CD4-positive, alpha-beta T cell treated with Interferon gamma for 1 hour (primary cell): Measurements from ENCODE around the gene KCNJ10.

Source experiments
- DNase-seq: peaks from one replicate; pipeline ENCODE4 v3.0.0-alpha.2; 2020

Gene KCNJ10

DNA sequence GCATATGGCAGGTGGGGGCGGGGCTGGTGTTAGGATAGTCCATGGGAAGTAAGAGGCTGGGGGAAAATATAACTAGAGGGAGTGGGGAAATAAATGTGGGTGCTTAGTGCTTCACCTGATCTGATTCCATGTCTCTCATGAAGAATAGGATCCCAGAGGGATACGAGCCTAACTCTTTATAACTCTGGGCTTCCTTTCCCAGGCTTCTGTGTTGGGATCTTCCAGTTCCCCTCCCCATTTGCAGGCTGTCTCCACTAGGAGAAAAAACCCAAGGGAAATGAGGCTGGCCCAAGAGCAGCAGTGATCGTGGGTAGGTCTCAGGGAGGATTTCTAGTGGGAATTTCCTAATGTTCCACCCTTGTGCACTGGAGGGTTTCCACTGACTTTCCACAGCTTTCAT lies 13.0 kb upstream of the KCNJ10 start:
- no peak for DNase-seq

DNA sequence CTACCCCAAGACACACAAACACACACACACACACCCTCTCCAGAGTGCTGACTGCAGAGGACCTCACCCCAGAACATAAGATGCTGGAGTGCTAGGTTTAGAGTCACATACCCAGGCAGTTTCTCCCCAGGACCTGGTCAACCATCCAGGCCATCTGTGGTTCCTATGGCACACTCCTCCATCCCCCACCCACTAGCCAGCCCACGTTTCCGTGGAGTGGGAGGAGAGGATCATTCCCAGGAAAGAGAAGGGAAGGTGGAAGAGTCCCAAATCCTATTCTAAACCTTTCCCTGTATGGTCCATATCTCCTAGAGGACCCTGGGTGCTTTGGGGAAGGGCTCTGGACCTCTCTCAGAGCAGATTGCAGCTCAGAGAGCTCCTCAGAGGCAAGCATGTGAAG lies 12.5 kb upstream of the KCNJ10 start:
- no peak for DNase-seq

DNA sequence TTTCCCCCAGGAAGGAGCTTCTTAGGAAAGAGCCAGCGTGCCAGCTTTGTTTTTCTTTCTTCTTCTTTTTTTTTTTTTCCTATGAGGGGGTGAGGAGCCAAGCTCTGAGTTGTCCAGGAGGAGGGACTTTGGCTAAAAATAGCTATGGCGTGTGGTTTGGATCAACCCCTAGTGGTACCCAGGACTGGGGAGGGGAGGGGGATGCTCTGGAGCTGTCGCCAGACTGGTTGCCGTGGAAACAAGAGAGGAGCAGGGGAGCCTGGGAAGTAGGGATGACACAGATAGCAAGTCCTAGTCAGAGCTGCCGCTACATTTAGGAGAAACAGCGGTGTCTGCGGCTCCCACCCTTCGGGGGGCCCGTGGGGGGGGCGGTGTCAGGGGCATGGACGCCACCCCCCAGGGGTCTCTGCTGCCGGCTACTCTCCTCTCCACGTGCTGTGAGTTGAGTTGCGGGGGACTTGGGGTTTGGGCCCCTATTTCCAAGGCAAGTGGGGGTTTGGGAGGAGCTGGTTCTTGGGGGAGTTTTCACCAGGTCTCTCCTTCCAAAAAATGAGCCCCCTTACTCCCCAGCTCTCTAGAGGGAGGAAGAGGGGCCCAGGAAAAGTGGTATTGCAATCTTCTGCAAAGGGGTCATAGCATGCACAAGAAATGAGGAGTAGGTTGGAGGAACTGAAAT lies 11.4 kb upstream of the KCNJ10 start, which contains the start of gene KCNJ9:
KCNJ9 (plus strand) TSS at position 278 of the 676 bp plus-strand sequence. CDS start 2,493 bp downstream, outside the sequence.
- DNase-seq, result no peak

DNA sequence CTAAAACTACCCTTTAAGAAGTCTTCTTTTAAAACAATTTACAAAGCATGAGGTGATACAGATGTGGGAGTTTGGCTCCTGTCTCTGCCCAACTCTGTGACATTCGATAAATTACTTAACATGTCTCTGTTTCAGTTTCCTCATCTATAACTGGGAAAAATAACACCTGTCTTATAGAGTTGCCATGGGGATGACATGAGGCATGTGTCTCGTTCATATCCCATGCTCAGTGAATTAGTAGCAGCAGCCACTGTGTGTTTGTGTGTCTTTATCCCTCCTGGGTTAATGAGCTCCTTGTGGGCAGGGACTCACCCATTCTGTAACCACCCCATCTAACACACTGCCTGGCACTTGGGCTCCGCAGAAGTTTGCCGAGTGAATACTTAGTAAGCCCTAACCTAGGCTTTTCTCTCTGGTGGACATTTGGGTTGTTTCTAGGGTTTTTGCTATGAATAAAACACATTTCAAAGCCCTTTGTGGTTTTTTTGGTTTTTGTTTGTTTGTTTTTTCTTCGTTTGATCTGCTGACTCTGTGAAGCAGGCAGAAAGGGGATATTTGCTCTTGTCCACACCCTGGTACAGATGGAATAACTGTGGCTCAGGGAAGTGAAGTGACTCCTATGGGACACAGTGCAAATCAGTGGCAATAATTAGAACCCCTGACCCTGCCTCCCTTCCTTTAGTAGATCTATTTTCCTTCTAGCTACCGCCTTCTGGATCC lies 10.6 kb upstream of the KCNJ10 start:
- DNase-seq, result no peak

DNA sequence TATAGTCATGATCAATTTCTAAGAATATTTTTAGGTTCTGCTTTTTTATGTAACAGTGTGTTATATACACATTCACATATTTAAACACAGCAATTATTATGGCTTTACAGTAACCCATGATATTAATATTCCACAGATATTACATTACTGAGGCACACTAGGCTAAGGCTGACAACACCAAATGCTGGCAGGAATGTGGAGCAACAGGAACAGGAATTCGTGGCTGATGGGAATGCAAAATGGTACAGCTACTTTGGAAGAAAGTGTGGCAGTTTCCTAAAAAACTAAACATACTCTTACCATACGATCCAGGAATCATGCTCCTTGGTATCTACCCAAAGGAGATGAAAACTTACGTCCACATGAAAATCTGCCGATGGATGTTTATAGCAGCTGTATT lies 9.5 kb upstream of the KCNJ10 start:
- DNase-seq, result no peak

DNA sequence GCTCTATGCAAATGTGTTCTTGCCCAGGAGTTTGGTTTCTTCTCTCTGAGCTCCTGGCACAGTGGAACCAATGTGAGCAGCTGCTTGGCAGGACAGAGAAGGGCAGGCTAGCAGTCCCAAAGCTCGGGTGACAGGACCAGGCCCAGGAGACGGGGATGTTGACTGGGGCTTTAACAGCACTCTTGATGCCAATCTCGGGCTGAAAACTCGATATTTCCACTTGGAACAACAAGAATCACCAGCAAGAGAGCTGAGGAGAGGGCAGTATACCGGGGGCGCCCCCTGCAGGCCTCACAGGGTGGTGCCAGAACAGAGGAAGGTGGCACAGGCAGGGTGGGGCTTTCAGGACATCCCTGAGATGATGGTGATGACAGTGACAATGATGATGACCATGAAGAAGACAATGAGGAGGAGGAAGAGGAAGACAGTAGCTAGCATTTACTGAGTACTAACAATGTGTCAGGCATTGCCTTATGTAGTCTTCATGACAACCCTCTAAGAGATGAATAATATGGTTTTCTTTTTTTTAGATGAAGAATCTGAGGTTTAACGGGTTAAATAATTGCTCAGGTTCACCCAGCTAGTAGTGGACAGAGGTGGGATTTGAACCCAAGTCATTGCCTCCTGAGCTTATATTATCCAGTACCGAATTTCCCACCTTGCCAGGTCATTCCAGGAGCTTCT lies 8.7 kb upstream of the KCNJ10 start:
- DNase-seq, result peak; percentile 52

DNA sequence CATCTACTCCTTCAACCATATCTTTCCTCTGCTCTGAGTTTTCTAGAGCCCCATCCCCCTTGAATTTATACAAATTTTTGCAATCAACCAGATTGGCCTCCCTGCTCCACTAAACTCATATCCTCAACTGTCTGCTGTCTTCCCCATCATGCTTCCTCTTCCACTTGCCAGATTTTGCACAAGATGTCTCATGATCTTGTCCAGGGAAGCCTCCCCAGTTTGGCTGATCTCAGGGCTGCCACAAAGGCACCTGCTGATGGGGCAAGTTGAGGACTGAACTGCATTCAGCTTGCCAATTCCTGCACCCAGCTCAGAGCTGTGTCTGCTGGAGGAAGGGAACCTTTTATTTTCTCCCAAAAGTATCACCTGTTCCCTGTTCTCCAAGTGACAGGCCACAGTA lies 7.5 kb upstream of the KCNJ10 start:
- DNase-seq, result no peak

DNA sequence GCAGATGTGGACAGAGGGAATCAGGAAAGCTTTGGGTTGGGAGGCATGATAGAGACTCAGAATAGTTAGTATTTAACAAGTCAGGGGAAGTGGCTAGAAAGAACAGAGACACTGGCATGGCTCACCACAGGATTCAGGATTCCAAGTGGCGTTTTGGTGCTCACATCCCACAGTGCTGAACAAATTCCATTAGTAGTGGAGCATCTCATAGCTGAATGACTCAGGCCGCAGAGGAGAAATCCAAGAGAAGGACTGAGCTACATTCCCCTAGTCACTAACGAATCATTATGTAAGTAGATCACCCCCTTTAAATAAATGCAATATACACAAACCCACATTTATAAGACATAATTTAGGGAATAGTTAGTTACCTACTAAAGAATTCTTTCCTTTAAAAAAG lies 6.3 kb upstream of the KCNJ10 start:
- DNase-seq, result no peak

DNA sequence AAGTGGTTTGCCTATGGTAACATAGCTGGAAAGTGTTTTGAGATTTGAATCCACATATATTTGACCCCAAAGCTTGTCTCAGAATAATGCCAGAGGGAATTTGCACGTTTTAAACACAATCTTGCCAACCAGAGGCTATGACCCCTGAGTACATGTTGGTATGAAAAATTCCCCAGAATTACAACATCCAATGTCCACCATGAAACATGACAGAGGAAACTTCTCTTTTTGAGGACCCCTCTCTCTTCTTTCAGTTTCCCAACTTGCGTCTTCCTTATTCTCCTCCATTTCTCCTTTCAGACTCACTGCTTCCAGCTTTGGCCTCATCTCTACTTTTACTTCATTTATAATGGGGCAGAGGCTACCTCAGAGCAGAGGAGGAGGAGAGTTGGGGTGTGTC lies 5.9 kb upstream of the KCNJ10 start:
- DNase-seq, result no peak

DNA sequence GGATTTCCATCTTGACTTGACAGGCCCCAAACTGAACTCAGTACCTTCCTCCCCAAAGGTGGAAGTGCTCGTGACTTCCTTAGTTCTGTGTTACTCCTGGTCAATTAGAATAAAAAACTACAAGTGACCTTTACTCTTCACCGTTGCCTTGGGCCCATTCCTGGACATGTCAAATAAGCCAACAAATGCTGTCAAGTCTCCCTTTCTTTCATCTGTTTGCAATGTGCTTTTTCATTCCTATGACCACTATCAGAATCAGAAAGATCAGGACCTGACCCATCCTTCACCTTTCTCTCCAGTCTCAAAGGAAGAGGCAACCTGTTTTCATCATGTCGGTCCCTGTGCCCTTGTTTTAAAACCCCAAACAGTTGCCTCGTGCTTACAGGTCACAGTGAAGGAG lies 4.9 kb upstream of the KCNJ10 start:
- DNase-seq, result no peak

DNA sequence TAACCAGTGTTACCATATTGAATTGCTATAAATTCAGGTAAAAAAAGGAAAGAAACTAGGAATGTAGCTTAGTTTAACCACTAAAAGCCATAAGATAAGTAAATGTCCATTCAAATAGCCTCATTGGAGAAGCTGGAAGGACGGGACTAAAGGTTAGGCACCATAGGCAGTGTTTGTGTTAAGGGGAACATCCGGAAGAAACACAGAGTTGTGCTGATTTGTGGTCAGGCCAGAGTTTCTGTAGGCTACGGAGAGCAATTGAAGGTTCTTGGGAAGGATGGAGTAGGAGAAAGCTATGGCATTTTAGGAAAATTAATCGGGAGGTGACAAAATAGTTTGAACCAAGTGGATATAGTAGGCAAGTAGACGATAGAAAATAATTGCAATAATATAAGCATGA lies 1.3 kb upstream of the KCNJ10 start:
- DNase-seq, result no peak

DNA sequence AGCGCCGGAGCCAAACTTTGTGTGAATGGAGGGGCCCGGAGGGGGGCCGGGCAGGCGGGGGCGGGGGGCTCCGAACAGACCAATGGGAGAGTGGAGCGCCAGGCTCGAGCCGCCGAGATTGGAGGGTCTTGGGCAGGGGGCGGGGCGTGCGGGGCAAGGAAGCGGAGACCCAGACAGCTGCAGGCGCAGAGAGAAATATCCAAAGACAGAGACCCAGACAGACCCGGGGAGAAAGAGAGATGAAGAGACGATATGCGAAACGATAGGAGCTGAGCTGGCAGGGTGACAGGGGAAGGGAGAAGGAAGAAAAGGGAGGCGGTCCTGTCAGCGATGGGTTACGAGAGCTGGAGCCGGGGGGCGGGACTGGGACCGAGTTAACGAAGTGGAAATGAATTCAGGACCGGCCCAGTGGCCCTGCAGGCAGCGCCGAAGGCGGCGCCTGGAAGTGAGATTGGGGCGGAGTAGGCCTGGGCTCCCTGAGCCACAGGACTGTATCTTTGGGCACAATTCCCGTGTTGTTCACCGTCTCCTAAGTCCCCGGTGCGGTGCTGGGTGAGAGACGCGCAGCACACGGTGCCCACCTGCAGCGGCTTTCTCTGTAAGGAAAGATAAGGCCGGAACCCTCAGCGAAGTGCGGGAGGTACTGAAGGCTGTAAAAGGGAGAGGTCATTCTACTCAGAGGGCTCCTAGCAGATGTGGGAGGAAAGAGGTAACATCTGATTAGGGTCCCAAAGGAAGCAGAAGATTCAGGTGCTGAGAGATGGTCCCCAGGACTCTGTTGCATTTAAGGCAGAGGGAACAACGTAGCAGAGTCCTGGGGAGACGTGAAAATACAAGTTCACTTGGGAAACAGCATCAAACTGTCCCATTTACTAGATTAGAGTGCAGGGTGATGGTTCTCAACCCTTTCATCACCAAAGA lies 543 bp upstream of the KCNJ10 start:
- peak; percentile 80 for DNase-seq

DNA sequence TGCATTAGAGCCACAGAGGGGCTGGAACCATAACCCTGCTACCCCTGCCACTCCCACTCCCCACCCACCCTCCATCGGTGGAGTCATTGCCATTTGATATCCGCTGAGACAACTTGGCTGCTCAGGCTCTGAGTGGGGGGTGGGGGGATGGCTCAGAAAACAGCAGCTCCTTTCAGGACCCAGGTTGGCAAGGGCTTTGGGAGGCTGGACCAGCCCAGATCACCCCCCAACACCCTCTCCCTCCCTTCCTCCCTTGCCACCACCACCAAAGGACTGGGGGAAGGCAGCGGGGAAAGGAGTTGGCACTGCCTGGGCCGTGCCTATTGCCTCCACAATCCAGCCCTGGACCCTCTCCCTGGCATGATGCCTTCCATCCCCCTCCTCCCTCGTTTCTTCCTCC lies 1.7 kb downstream of the KCNJ10 start:
- DNase-seq, result no peak

DNA sequence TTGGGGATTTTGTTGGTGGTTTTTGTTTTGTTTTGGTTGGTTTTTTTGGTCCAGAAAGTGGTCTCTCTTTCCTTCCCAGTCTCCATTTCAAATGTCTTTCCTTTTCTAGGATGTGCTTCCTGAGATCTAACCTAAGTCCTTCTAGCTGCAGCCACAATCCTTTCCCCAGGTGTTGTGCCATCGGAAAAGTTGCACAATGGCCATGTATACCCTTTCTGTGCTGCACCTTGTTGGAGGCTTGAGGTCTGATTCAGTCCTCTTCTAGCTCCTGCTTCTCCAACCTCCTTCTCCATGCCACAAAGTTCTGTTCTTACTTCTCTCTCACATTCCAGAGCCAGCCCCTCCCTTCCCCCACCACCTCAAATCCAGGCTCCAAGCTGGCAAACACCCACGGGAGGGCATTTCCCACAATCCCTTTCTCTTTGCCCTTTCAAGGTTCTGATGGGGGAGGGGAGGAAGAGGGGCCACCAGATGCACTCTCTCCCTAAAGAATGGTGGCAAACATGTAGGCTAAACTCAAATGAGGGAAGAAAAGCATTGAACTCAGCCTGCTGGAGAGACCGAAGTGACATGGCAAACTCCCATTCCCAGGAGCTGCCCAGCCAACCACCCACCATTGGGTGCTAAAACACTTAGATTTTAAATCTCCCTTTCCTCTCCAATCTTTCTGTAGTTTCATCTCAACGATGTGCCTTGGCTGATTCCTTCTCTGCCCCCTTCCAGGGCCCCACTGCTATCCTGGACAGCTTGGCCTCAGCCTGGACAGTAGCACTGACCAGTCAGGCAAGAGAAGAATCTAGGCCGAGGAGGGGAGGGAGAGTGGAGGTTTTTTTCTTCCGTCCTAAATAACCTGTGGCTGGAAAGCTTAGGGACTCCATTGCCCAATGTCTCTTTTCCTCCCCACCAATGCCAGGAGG lies 2.9 kb downstream of the KCNJ10 start:
- DNase-seq, result no peak

DNA sequence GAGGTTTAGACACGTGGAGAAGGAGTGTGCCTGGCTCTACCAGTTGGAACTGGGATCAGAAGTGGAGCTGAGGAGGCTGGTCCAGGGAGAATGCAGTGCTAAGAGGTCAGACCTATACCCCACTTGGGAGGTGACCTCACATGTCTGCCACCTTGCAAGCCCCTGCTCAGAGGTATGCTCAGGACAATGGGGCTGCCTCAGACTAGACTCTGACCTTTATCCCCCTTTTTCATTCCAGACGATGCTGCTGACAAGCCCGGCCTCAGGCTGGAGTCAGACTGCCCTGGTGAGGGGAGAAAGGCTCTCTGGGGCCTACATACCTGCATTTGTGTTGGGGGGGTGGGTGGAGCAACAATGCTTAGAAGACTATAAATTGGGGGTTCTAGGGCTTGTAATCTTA lies 5.2 kb downstream of the KCNJ10 start:
- DNase-seq, result no peak

DNA sequence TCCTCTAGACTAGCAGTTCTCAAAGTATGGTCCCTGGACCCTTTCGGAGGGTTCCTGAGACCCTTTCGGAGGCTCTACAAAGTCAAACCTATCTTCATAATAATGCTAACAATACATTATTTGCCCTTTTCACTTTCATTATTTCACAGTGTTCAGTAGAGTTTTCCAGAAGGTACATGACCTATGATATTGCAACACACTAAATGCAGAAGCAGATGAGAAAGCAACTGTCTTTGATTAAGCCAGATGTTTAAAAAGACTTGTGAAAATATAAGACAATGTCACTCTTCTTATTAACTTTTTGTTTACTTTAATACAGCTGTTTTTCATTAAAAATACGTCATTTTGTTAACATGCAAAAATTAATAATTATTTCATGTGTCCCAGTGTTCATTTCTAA lies 5.8 kb downstream of the KCNJ10 start:
- DNase-seq, result no peak

DNA sequence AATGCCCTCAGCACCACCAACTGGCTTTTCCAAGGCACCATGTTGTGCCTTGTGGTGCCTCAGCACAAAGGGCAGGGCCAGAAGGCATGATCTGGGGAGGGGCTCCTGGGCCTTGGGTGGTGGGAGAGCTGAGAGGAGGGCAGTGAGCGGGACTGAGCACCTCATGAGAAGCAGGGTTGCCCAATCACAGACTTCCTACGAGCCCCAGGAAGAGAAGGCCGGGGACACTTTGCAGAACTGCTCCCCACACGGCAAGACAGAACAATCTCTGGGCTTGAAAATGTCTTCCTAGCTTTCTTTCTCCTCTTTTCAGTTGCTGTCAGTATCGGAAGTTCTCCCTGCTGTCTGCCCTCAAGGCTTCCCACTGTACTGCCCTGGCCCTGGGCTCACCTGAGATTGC lies 6.8 kb downstream of the KCNJ10 start:
- DNase-seq, result no peak

DNA sequence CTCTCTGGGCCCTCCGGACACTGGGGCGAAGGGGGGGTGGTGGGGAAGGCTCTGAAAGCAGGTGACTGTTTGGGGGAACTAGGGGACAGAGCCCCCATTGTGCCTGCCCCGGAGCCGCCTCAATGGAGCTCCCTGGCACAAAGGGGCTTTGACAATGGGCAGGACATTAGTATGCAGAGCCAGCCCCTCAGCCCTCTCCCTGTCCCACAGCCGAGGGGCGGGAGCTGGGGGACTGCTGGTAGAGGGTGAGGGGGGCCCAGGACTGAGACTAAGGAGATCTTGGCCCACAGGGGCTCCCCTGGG lies 7.8 kb downstream of the KCNJ10 start:
- DNase-seq, result no peak

DNA sequence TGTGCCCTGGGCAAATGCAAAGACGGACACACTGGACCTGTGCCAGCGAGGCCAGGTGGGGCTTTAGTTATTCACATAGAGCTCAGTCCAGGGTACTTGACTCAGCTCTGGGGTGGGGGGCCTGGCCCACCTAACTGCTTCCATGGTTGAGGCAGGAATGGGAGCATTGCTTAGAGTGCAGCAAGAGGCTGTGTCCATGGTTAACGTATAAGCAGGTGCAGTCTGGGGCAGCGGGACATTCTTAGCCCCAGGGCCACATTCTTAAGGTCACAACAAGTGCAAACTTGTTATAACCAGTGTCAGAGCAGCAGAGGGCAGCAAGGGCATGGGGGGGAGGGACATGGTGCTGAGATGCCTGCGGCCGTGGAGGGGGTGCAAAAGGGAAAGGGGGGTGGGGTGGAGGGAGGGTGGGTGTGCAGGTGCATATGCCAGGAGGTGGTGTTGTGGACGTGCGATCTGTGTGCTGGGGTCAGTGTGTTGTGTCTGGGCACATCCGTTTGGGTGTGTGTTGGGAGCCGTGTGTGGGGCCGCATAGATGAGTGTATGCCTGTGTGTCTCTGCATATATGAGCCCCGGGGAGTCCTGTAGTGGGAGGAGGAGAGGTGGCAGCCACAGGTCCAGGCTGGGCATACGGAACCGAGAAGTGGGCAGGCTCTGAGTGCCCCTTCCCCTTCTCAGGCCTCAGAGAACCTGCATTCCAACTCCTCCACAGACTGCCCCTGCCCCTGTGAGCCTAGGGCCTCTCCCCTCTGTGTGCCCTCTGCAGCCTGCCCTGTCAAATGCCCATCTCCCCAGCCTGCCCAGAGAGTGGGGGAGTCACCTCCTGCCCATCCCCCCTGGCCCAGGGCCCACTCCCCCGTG lies 8.4 kb downstream of the KCNJ10 start:
- no peak for DNase-seq

DNA sequence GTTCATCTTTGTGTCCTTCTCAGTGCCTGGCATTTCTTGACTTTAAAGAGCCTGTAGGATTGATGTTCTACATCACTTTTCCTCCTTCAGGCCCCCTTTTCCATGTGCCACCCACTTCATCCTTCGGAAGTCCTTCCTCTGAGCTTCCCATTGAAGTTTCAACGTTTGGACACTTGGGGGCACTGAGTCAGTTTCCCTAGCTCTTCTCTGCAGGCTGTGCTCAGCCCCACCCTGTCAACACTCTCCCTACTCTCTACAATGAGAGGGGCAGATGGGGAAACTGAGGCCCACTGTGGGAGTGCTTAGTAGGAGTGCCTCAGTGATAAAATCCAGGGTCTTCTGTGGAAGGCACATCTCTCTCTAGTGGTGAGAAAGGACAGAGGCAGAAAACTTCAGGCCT lies 11.9 kb downstream of the KCNJ10 start:
- DNase-seq, result no peak

DNA sequence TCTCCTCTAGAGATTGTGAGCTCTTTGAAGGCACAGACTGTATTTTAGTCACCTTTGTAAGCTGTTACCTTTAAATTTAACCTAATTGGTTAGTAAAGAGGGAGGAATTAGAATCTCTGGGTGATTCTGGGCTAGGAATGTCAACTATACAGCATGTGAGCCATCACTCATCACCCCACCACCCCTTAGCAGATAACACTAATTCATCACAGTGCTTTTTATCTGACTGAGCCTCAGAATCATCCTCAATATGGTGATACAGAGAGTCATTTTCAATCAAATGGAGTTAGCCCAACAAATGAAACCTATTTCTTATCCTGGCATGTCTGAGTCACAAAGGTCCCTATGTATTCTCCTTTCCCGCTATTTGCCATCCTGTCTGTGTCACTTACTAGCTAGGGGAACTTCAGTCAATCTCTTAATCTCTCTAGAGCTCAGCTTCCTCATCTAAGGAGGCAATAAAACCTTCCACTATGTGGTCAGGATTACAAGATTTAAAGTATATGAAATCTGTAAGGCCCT lies 13.3 kb downstream of the KCNJ10 start:
- DNase-seq, result no peak
